ENCODE results near the gene PHF13. TPM values are rescaled to one million over a fixed set of nuclear protein-coding genes. Genes with fewer than 3 reads are reported as not detected.
A peak's percentile ranks its signal among the peaks of the same experiment; 100 is the strongest.

The PHF13 gene
- total and polyA plus RNA-seq, 5 experiments from 2014 or later = 1.4 to 8.5 (median 4.3) TPM

DNA sequence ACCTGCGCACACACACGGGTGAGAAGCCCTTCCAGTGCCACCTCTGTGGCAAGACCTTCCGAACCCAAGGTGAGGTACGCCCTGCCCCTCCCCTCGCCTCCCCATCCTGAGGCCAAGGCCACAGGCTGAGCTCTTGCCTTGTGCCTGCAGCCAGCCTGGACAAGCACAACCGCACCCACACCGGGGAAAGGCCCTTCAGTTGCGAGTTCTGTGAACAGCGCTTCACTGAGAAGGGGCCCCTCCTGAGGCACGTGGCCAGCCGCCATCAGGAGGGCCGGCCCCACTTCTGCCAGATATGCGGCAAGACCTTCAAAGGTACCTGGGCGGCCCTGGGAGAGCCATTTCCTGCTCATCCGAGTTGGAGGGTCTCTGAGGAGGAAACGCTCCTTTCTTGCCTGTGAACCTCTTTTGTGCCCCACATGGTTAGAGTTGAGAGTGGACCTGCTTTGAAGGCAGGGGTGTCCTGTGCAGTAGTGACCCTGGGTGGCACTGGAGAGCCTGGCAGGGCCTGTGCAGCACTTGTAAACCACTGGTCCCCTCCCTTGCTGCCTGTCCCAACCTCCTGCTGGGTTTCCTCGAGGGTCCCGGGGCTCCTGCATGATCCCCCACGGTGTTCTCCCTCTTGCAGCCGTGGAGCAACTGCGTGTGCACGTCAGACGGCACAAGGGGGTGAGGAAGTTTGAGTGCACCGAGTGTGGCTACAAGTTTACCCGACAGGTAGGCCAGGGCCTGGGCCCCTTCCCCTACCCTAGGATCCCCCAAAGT, 25.2 kb upstream of the PHF13 start:
- Mint-ChIP-seq H3K4me1 (peaks cover 20 to 54% (median 35%) of the 10 kb centered on the region in 4 donors), H3K36me3 (peaks cover 0 to 30% (median 2%) of the 10 kb centered on the region in 3 donors), H3K27me3 (no peaks in the 10 kb centered on the region), H3K27ac (peak overlapping the region in 7 of 10 donors; percentile 9 to 77 (median 62)), H3K9me3 (no peaks in the 10 kb centered on the region), H3K4me3 (no peak overlapping the region)
- DNase-seq (no peak), ATAC-seq (peak in 1 of 2 donors; percentile 13)
- POLR2A ChIA-PET = interaction anchor here (1.0 to 4.2 kb wide), 3 partner anchors 8 to 14 kb away, joined by 5 to 37 read pairs (median 6); partner anchors contain the start of genes KLHL21 and ZBTB48

DNA sequence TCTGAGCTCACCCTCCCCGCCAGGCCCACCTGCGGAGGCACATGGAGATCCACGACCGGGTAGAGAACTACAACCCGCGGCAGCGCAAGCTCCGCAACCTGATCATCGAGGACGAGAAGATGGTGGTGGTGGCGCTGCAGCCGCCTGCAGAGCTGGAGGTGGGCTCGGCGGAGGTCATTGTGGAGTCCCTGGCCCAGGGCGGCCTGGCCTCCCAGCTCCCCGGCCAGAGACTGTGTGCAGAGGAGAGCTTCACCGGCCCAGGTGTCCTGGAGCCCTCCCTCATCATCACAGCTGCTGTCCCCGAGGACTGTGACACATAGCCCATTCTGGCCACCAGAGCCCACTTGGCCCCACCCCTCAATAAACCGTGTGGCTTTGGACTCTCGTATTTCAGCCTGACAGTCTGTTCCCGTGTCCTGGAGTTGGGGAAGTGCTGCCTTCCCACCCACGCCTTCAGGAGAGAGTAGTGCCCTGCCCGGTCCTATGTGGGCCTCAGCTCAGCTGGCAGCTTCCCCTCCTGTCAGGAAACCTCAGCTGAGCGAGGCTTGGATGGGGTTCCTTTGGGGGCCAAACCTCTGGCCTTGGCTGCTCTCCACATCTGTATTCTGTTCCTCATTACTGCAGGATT, 24.5 kb upstream of the PHF13 start:
- Mint-ChIP-seq H3K36me3 (peaks cover 0 to 35% (median 2%) of the 10 kb centered on the region in 3 donors), H3K27me3 (no peaks in the 10 kb centered on the region)
- POLR2A ChIA-PET = interaction anchor here (1.1 to 4.2 kb wide), 3 partner anchors 9 to 13 kb away, joined by 3 to 37 read pairs (median 6); partner anchors contain the start of genes KLHL21 and ZBTB48

DNA sequence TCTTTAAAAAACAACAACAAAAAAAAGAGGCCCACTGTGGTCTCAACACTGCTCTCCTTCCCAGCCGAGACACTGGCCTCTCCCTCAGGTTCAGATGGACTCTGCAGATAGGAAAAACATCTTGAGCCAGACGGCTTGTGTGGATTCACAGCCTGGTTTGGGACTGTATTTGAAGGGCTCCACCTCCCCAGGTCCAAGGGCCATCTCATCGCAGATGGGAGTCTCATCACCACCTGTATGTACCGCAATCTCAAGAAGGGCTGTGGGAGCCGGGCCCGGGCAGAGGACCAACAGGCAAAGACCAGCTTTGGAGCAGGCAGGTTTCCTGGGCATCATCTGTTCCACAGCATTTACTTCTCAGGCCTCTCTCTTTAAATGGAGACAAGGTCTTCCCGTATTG, 23.5 kb upstream of the PHF13 start:
- Mint-ChIP-seq H3K4me3 (no peak overlapping the region), H3K36me3 (peaks cover 0 to 45% (median 2%) of the 10 kb centered on the region in 3 donors), H3K9me3 (no peaks in the 10 kb centered on the region), H3K27ac (peak overlapping the region in 7 of 10 donors; percentile 48 to 85 (median 63)), H3K27me3 (no peaks in the 10 kb centered on the region), H3K4me1 (peaks cover 13 to 56% (median 32%) of the 10 kb centered on the region in 4 donors)
- POLR2A ChIA-PET = interaction anchor here (1.1 to 4.2 kb wide), 3 partner anchors 8 to 12 kb away, joined by 3 to 37 read pairs (median 6); partner anchors contain the start of genes KLHL21 and ZBTB48
- DNase-seq (no peak), ATAC-seq (no peak)

More for the DNA sequence above, 24.5 kb upstream of the PHF13 start:
- no peak overlapping the region for H3K4me3 Mint-ChIP-seq
- DNase-seq (no peak), ATAC-seq (no peak)
- H3K27ac Mint-ChIP-seq = peak overlapping the region in 3 of 10 donors; percentile 15 to 77 (median 73)
- no peaks in the 10 kb centered on the region for H3K9me3 Mint-ChIP-seq
- H3K4me1 Mint-ChIP-seq = peaks cover 20 to 60% (median 36%) of the 10 kb centered on the region in 4 donors

DNA sequence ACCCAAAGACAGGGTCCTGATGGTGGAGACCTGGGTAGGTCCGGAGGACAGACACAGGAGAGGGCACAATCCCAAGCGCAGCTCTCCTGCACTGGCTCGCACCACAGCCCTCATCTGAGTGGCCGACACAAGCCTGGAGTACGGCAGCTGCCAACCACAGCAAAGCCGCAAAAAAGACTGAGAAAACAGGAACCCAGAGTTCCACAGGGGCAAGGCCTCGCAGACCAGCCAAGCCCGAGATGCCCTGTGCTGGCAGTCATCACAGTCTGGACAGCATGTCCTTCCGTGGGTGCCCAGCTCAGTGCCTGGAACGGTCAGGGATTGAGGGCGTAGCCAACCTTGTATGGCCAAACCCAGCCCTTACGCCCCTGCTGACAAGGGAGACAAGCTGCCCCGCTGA, 22.3 kb upstream of the PHF13 start:
- ATAC-seq (peak; percentile 28 to 45), DNase-seq (no peak)
- H3K4me3 Mint-ChIP-seq = peak overlapping the region in 5 of 10 donors; percentile 11 to 65 (median 50)
- POLR2A ChIA-PET = interaction anchor here (1.0 to 2.7 kb wide), 2 partner anchors 11 to 101 kb away, joined by 5 to 21 read pairs; partner anchors contain the start of gene KLHL21
- H3K9me3 Mint-ChIP-seq = no peaks in the 10 kb centered on the region
- peaks cover 0 to 56% (median 2%) of the 10 kb centered on the region in 3 donors for H3K36me3 Mint-ChIP-seq
- peaks cover 23 to 64% (median 40%) of the 10 kb centered on the region in 4 donors for H3K4me1 Mint-ChIP-seq
- peak overlapping the region; percentile 31 to 85 (median 52) for H3K27ac Mint-ChIP-seq
- no peaks in the 10 kb centered on the region for H3K27me3 Mint-ChIP-seq

DNA sequence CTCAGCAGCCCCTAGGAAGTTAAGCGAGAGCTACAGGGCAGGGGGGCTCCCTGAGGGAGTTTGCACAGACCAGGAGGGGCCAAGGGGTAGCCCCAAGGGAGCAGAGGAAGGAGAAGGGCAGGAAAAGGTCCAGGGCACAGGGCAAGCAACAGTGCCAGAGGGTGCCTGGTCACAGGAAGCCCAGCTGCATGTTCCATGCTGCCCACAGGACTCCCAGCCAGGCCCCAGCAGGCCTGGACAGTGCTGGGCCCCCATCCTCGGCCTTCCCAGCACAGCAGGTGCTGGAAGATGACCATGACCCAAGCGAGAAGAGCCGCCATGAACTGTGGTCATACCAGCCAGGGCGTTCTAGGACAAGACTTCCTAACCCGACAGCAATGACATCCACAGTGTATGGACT, 21.9 kb upstream of the PHF13 start:
- H3K27ac Mint-ChIP-seq = peak overlapping the region in 4 of 10 donors; percentile 62 to 85 (median 72)
- POLR2A ChIA-PET = interaction anchor here (1.0 to 2.7 kb wide), 3 partner anchors 11 to 101 kb away, joined by 3 to 21 read pairs (median 5); partner anchors contain the start of genes KLHL21 and ZBTB48
- H3K36me3 Mint-ChIP-seq = peaks cover 0 to 61% (median 2%) of the 10 kb centered on the region in 3 donors
- no peak for ATAC-seq
- peak overlapping the region in 4 of 10 donors; percentile 11 to 61 (median 35) for H3K4me3 Mint-ChIP-seq
- peaks cover 24 to 66% (median 45%) of the 10 kb centered on the region in 4 donors for H3K4me1 Mint-ChIP-seq
- H3K9me3 Mint-ChIP-seq = no peaks in the 10 kb centered on the region
- H3K27me3 Mint-ChIP-seq = no peaks in the 10 kb centered on the region
- no peak for DNase-seq

DNA sequence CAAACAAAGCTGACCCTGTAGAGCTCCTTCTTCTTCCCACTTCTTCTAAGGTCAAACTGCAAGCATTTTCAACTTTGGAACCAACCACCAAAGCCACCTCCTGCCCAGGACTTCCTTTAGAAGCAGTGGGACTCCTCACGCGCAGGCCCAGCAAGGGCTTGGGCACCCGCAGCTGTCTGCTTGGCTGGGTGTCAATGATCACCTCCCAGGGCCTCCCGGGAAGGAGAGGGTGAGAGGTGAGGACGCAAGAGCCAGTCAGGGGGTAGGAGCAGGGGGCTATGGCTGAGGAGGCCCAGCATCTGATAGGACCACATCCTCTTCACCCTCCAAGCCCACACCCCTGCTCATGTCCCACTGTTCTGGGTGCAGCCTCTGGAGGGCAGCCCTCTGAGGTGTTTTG, 21.1 kb upstream of the PHF13 start:
- peaks cover 22 to 67% (median 50%) of the 10 kb centered on the region in 4 donors for H3K4me1 Mint-ChIP-seq
- peak overlapping the region in 3 of 10 donors; percentile 15 to 67 (median 21) for H3K27ac Mint-ChIP-seq
- POLR2A ChIA-PET = interaction anchor here (1.1 to 2.7 kb wide), 2 partner anchors 10 to 12 kb away, joined by 3 to 21 read pairs; partner anchors contain the start of genes KLHL21 and ZBTB48
- DNase-seq = no peak
- no peaks in the 10 kb centered on the region for H3K27me3 Mint-ChIP-seq
- no peak overlapping the region for H3K4me3 Mint-ChIP-seq
- no peak for ATAC-seq
- H3K9me3 Mint-ChIP-seq = no peaks in the 10 kb centered on the region
- H3K36me3 Mint-ChIP-seq = peaks cover 0 to 64% (median 2%) of the 10 kb centered on the region in 3 donors

DNA sequence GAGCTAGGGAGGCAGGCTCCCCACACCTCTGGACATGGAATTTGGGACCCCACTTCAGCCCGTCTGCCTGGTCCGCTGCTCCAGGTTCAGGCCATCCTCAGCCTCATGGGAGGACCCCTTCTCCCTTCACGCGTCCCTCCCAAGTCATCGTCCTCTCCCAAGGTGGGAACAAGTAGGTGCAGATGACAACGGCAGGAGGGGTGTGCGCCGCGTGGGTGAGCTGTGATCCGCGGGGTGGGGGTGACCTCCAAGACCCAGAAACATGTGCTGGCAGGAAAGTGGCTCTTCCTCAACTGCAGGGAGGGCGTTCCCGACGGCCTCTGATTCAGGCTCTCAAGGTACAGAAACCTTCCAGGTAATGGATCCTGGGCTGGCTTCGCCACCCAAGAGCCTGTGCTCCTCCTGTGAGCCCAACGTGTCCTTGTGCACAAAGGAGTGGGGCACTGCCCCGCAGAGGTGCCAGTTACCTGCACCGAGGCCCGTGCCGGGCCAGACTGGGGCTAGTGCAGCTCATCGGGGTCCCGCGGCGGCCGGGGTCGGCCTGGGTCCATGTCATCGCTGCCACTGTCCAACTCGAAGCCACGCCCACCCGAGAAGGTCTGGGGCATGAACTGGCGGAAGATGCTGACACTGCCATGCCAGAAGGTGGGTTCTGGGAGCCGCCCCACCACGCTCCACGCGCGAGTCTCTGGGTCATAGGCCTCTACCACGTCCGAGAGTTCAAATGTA, 20.5 kb upstream of the PHF13 start:
- H3K4me1 Mint-ChIP-seq = peaks cover 20 to 67% (median 51%) of the 10 kb centered on the region in 4 donors
- no peaks in the 10 kb centered on the region for H3K9me3 Mint-ChIP-seq
- H3K4me3 Mint-ChIP-seq = no peak overlapping the region
- H3K27ac Mint-ChIP-seq = peak overlapping the region in 2 of 10 donors; percentile 21 to 24
- H3K27me3 Mint-ChIP-seq = no peaks in the 10 kb centered on the region
- DNase-seq = no peak
- ATAC-seq = no peak
- peaks cover 0 to 67% (median 4%) of the 10 kb centered on the region in 3 donors for H3K36me3 Mint-ChIP-seq
- POLR2A ChIA-PET = interaction anchor here (1.1 to 2.7 kb wide), 2 partner anchors 10 to 13 kb away, joined by 3 to 21 read pairs; partner anchors contain the start of genes KLHL21 and ZBTB48

DNA sequence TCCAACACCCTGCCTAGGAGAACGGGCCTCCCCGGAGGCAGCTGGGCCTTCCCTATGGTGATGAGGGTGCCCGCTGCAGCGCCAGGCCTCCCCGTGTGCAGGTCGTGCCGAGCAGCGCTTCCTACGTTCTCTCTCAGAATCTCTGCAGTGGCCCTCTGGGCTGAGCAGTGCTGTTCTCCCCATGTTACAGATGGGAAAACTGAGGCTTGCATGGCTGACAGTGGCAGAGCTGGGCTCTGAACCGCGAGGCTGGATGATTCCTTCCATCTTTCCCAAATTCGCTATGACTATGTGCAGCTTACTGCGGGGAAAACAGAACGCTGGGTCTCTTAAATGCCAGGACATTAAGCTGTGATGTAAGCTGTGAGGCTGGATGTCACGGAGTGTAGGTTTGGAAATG, 19.7 kb upstream of the PHF13 start:
- H3K4me3 Mint-ChIP-seq = no peak overlapping the region
- H3K27me3 Mint-ChIP-seq = no peaks in the 10 kb centered on the region
- DNase-seq (no peak), ATAC-seq (no peak)
- peak overlapping the region in 1 of 10 donors; percentile 62 for H3K27ac Mint-ChIP-seq
- no peaks in the 10 kb centered on the region for H3K9me3 Mint-ChIP-seq
- H3K36me3 Mint-ChIP-seq = peaks cover 0 to 67% (median 6%) of the 10 kb centered on the region in 3 donors
- H3K4me1 Mint-ChIP-seq = peaks cover 20 to 73% (median 54%) of the 10 kb centered on the region in 4 donors
- POLR2A ChIA-PET = interaction anchor here (0.7 kb wide), 1 partner anchor 391 kb away, joined by 5 read pairs; no protein-coding TSS in a partner anchor

DNA sequence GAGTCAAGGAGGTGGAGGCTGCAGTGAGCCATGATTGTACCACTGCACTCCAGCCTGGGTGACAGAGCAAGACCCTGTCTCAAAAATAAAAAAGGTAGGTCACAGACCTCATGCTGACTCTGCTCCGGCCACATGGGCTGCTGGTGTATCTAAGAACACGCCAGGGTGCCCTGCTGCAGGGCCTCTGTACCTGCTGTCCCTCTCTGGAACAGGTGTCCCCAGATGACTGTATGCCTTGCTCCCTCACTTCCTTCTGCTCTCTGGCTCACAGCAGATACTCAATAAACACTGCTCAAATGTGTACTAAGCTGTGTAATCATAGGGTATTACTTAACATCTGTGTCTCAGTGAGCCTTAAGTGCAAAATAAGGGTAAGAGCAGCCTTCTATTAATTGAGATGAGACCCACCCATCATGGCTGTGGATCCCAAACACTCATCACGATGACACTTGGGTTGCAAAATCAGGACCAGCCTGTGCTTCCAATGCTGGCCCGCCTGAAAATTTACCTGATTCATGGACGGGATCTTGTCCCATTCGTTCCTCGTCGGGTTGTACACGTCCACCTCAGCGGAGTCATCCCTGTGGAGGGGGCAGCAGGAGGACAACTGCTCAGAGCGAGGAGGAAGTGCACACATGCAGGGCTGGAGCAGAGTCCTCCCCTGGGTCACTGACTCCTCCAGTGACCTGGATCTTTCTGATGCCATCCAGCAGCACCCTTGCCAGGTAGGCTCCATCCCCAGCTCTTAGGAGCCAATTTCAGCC, 18.4 kb upstream of the PHF13 start:
- Mint-ChIP-seq H3K4me3 (no peak overlapping the region), H3K9me3 (no peaks in the 10 kb centered on the region), H3K36me3 (peaks cover 0 to 58% (median 6%) of the 10 kb centered on the region in 3 donors), H3K4me1 (peaks cover 26 to 82% (median 67%) of the 10 kb centered on the region in 4 donors), H3K27ac (peak overlapping the region in 4 of 10 donors; percentile 3 to 71 (median 16)), H3K27me3 (no peaks in the 10 kb centered on the region)
- ATAC-seq (no peak), DNase-seq (no peak)
- POLR2A ChIA-PET = no interaction called here

DNA sequence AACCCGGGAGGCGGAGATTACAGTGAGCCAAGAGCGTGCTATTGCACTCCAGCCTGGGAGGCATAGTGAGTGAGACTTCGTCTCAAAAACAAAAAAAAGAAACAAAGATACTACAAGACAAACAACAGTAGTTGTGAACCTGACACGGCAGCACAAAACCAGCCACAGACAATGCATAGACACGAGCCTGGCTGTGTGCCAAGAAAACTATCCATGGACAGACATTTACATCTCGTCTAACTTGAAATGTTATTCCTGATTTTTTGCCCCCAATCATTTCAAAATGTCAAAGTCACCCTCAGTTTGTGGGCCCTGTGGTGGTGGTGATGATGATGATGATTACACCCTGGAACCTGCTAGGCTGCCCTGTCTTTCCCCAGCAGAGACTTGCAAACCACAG, 17.2 kb upstream of the PHF13 start:
- H3K27ac Mint-ChIP-seq = peak overlapping the region in 5 of 10 donors; percentile 18 to 62 (median 40)
- H3K4me3 Mint-ChIP-seq = peak overlapping the region in 6 of 10 donors; percentile 16 to 68 (median 32)
- DNase-seq (no peak), ATAC-seq (no peak)
- H3K27me3 Mint-ChIP-seq = no peaks in the 10 kb centered on the region
- POLR2A ChIA-PET = no interaction called here
- peaks cover 23 to 75% (median 68%) of the 10 kb centered on the region in 4 donors for H3K4me1 Mint-ChIP-seq
- H3K36me3 Mint-ChIP-seq = peaks cover 0 to 52% (median 4%) of the 10 kb centered on the region in 3 donors
- no peaks in the 10 kb centered on the region for H3K9me3 Mint-ChIP-seq
